Measurements from ENCODE around the gene IGSF10. TPM values are rescaled to one million over a fixed set of nuclear protein-coding genes. Genes with fewer than 3 reads are reported as not detected.

The IGSF10 gene
- total and polyA plus RNA-seq, 2 of the 8 experiments (the other 6 are each of a cell fraction or from before 2014, with no cell fraction given): 0.59 to 0.95 TPM

GRCh38 chr3:151501923-151502632, 41.2 kb upstream of the IGSF10 start:
- ChIA-PET POLR2A (ENCODE audit: partially characterized antibody) (no interaction called here), CTCF (ENCODE audit: partially characterized antibody) (no interaction called here)
- Histone ChIP-seq H3K4me3 (ENCODE audit: extremely low read depth in 1 of 4, insufficient read depth in 2 of 4, low read depth in 3 of 4, low read length in 4 of 4) (no peak overlapping the region), H3K27ac (ENCODE audit: low read depth, low read length) (no peak overlapping the region), H2BK20ac (ENCODE audit: low read length) (no peak overlapping the region), H3K14ac (ENCODE audit: insufficient read length) (no peak overlapping the region), H3K79me1 (ENCODE audit: low read depth, low read length) (no peaks in the 10 kb centered on the region), H3K79me2 (ENCODE audit: control insufficient read depth in 1 of 2, insufficient read depth in 2 of 2, low read length in 2 of 2) (no peaks in the 10 kb centered on the region), H4K20me1 (replicated peaks in 1 of 2; ENCODE audit: control insufficient read depth in 1 of 2, insufficient read depth in 2 of 2, low read length in 2 of 2) (no peaks in the 10 kb centered on the region), H4K8ac (ENCODE audit: extremely low read depth, insufficient read depth, low read length) (no peak overlapping the region), H4K5ac (ENCODE audit: insufficient read length, low read depth, low read length) (peak overlapping the region; percentile 72), H3K36me3 (ENCODE audit: control insufficient read depth in 2 of 4, insufficient read depth in 4 of 4, low read length in 3 of 4) (no peaks in the 10 kb centered on the region), H2BK12ac (ENCODE audit: low read depth, low read length) (no peak overlapping the region), H3K4me2 (ENCODE audit: insufficient read depth in 1 of 2, low read depth in 2 of 2, low read length in 2 of 2) (no peak overlapping the region), H3K9me3 (ENCODE audit: insufficient read depth in 2 of 2, low read depth in 1 of 2, low read length in 1 of 2) (no peaks in the 10 kb centered on the region), H2AK5ac (ENCODE audit: low read depth, low read length) (no peak overlapping the region), H3K4ac (replicated peaks; ENCODE audit: insufficient read length, low read depth, low read length) (no peak overlapping the region), H3K9ac (replicated peaks in 1 of 4; ENCODE audit: extremely low read depth in 1 of 4, low read depth in 3 of 4, low read length in 3 of 4) (no peak overlapping the region), H2AFZ (ENCODE audit: low read length) (0 out of 2 replicates have a peak overlapping the region, but pooled peaks have one; percentile 26), H2BK120ac (replicated peaks; ENCODE audit: low read depth, low read length) (no peak overlapping the region), H3K23me2 (ENCODE audit: low read depth, low read length) (no peaks in the 10 kb centered on the region), H2BK5ac (ENCODE audit: low read depth, low read length) (no peak overlapping the region), H3K27me3 (replicated peaks in 1 of 4; ENCODE audit: control insufficient read depth in 3 of 4, extremely low read depth in 1 of 4, insufficient read depth in 3 of 4, low read length in 3 of 4) (no peaks in the 10 kb centered on the region), H3K18ac (ENCODE audit: extremely low read depth, low read length) (no peak overlapping the region), H4K91ac (replicated peaks; ENCODE audit: insufficient read length, low read length) (no peak overlapping the region), H2BK15ac (ENCODE audit: low read length) (no peak overlapping the region), H3K23ac (ENCODE audit: insufficient read length) (no peak overlapping the region), H3K4me1 (replicated peaks in 1 of 4; ENCODE audit: control insufficient read depth in 3 of 4, insufficient read depth in 4 of 4, low read length in 3 of 4) (no peaks in the 10 kb centered on the region; a peak in 1 of 7 replicates), H3K56ac (replicated peaks; ENCODE audit: insufficient read length, low read depth, low read length) (no peak overlapping the region)
- DNase-seq (ENCODE audit: low read depth in 1 of 2, low spot score in 2 of 2): no peak
- WGBS, 2 experiments (ENCODE audit: extremely low coverage in 1 of 2, insufficient coverage in 1 of 2, insufficient read length in 1 of 2, insufficient replicate concordance in 2 of 2, low coverage in 1 of 2, low lambda C conversion rate in 2 of 2, missing lambda C conversion rate in 1 of 2): 95% methylated on average over 4 of the region's 4 CpGs; no CpG with 5 or more reads in 1 of the 2 experiments
- FAIRE-seq: no peak
- TF ChIP-seq, protein P1, sequence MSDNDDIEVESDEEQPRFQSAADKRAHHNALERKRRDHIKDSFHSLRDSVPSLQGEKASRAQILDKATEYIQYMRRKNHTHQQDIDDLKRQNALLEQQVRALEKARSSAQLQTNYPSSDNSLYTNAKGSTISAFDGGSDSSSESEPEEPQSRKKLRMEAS (IDR thresholded peaks at IDR 0.05): no peak
- TF ChIP-seq ZNF274 (IDR thresholded peaks at IDR 0.05; ENCODE audit: borderline replicate concordance, extremely low read depth, low read length) (no peak), TAF1 (IDR thresholded peaks at IDR 0.05; ENCODE audit: low read depth, low read length) (no peak), RAD21 (IDR thresholded peaks at IDR 0.05 in 1 of 2, conservative IDR thresholded peaks at IDR 0.05 in 1 of 2; ENCODE audit: low read depth in 2 of 2, low read length in 2 of 2) (no peak), CREB1 (IDR thresholded peaks at IDR 0.05) (no peak), SP1 (IDR thresholded peaks at IDR 0.05; ENCODE audit: low read depth, low read length) (no peak), HDAC6 (IDR thresholded peaks at IDR 0.05; ENCODE audit: low read depth, low read length) (no peak), KDM4A (IDR thresholded peaks at IDR 0.05; ENCODE audit: low read depth, low read length, severe bottlenecking) (no peak), RBBP5 (IDR thresholded peaks at IDR 0.05; ENCODE audit: borderline replicate concordance, low read depth, low read length) (no peak)
